Liver (tissue), 9 donors: ENCODE results near the gene CBFB. TPM values are rescaled to one million over a fixed set of nuclear protein-coding genes. Genes with fewer than 3 reads are reported as not detected.

Experiments used
- DNase-seq: peaks from one replicate; pipeline ENCODE4 v3.0.0-alpha.2; 2017; ENCODE audit warnings: low spot score
- H3K27ac ChIP-seq, 2 donors: one replicate each; pipeline ENCODE4 v1.7.0; 2013; ENCODE audit warnings: inconsistent platforms in 2 of 2, low read length in 2 of 2, control low read depth in 1 of 2, low read depth in 1 of 2, mild to moderate bottlenecking in 1 of 2
- H3K27me3 ChIP-seq, 4 donors: one replicate each; pipeline versions ENCODE4 v1.6.1 to v1.7.0; 2013; ENCODE audit warnings: low read length in 3 of 4, inconsistent platforms in 1 of 4, mild to moderate bottlenecking in 1 of 4, moderate library complexity in 1 of 4; ENCODE audit not compliant: control insufficient read depth in 4 of 4, insufficient read depth in 4 of 4
- H3K36me3 ChIP-seq, 4 donors: one replicate each; pipeline versions ENCODE4 v1.6.1 to v1.7.0; 2013; ENCODE audit warnings: low read length in 3 of 4, mild to moderate bottlenecking in 3 of 4, low read depth in 1 of 4, moderate library complexity in 1 of 4; ENCODE audit not compliant: control insufficient read depth in 4 of 4, insufficient read depth in 3 of 4
- H3K4me1 ChIP-seq, 4 donors: one replicate each; pipeline versions ENCODE4 v1.6.1 to v1.7.0; 2013; ENCODE audit warnings: low read length in 3 of 4, mild to moderate bottlenecking in 3 of 4, moderate library complexity in 1 of 4; ENCODE audit not compliant: control insufficient read depth in 4 of 4, insufficient read depth in 4 of 4
- H3K4me3 ChIP-seq, 3 donors: one replicate each; pipeline versions ENCODE4 v1.6.1 to v1.7.0; 2013; ENCODE audit warnings: low read length in 3 of 3, control low read depth in 1 of 3, low read depth in 1 of 3, mild to moderate bottlenecking in 1 of 3
- H3K9ac ChIP-seq, 2 donors: one replicate each; pipeline ENCODE4 v1.7.0; 2013; ENCODE audit warnings: low read length in 2 of 2, mild to moderate bottlenecking in 2 of 2, moderate library complexity in 2 of 2, control low read depth in 1 of 2, low read depth in 1 of 2
- H3K9me3 ChIP-seq, 4 donors: one replicate each; pipeline versions ENCODE4 v1.6.1 to v1.7.0; 2013; ENCODE audit warnings: low read length in 3 of 4; ENCODE audit not compliant: control insufficient read depth in 4 of 4
- EGR1 ChIP-seq, 2 donors: IDR thresholded peaks; 2 replicates each; pipeline ENCODE4 v1.6.1; 2016 to 2018; ENCODE audit warnings: antibody characterized with exemption in 2 of 2, low read depth in 2 of 2
- FOXA1 ChIP-seq: IDR thresholded peaks from 2 replicates; pipeline ENCODE4 v1.6.1; 2016; ENCODE audit warnings: antibody characterized with exemption
- FOXA2 ChIP-seq: IDR thresholded peaks from 2 replicates; pipeline ENCODE4 v1.6.1; 2016; ENCODE audit warnings: antibody characterized with exemption
- GABPA ChIP-seq, 2 donors: IDR thresholded peaks in 1 of 2; conservative IDR thresholded peaks in 1 of 2; 2 replicates each; pipeline ENCODE4 v1.6.1; 2016; ENCODE audit warnings: antibody characterized with exemption in 2 of 2, mild to moderate bottlenecking in 1 of 2, moderate library complexity in 1 of 2
- HNF4A ChIP-seq, 2 donors: conservative IDR thresholded peaks; 2 replicates each; pipeline ENCODE4 v1.6.1; 2016; ENCODE audit warnings: antibody characterized with exemption in 2 of 2, mild to moderate bottlenecking in 2 of 2
- HNF4G ChIP-seq: IDR thresholded peaks from 2 replicates; pipeline ENCODE4 v1.6.1; 2016; ENCODE audit warnings: antibody characterized with exemption
- JUND ChIP-seq, 2 donors: IDR thresholded peaks; 2 replicates each; pipeline ENCODE4 v1.6.1; 2016; ENCODE audit warnings: antibody characterized with exemption in 2 of 2
- NR2F2 ChIP-seq: IDR thresholded peaks from 2 replicates; pipeline ENCODE4 v1.6.1; 2016; ENCODE audit warnings: antibody characterized with exemption
- RAD21 ChIP-seq, 2 donors: IDR thresholded peaks; 2 replicates each; pipeline ENCODE4 v1.6.1; 2016; ENCODE audit warnings: antibody characterized with exemption in 2 of 2, mild to moderate bottlenecking in 2 of 2
- RXRA ChIP-seq, 2 donors: IDR thresholded peaks; 2 replicates each; pipeline ENCODE4 v1.6.1; 2017 to 2018; ENCODE audit warnings: antibody characterized with exemption in 2 of 2, mild to moderate bottlenecking in 1 of 2
- SP1 ChIP-seq: IDR thresholded peaks from 2 replicates; pipeline ENCODE4 v1.6.1; 2018; ENCODE audit warnings: antibody characterized with exemption, mild to moderate bottlenecking
- TAF1 ChIP-seq: conservative IDR thresholded peaks from 2 replicates; pipeline ENCODE4 v1.6.1; 2016; ENCODE audit warnings: antibody characterized with exemption, mild to moderate bottlenecking
- YY1 ChIP-seq: IDR thresholded peaks from 2 replicates; pipeline ENCODE4 v1.6.1; 2016; ENCODE audit warnings: antibody characterized with exemption, mild to moderate bottlenecking
- WGBS: extraction: QIAGEN DNeasy Blood & Tissue Kit; methylation state at CpG from one replicate; pipeline ENCODE4 v1.1.7; 2013; 5-methylcytosine and 5-hydroxymethylcytosine counted together
- polyA plus RNA-seq, 2 donors: library from polyadenylated mRNA; stranded (reverse) in 1 of 2; unstranded in 1 of 2; fragments of 200-250 nt in 1 of 2; fragments of >200 nt in 1 of 2; fragmentation: Nextera tagmentation in 1 of 2; extraction: Ambion mirVana in 1 of 2; gene quantifications; one replicate each; pipeline versions ENCODE4 v1.2.1 to v1.2.3, GENCODE V29; 2013 to 2015
- total RNA-seq, 2 donors: library from RNA; depleted of rRNA; stranded (reverse); fragments of >200 nt; gene quantifications; one replicate each; pipeline ENCODE4 v1.2.3, GENCODE V29; 2014
- TF ChIP-seq, protein P1 (sequence below): fragments of 150-350 bp; IDR thresholded peaks from 2 replicates; pipeline ENCODE4 v1.5.1; 2017; ENCODE audit warnings: improper control_type of control experiment, low read depth, low read length; ENCODE audit not compliant: missing input control
- TF ChIP-seq, protein P2 (sequence below): IDR thresholded peaks from 2 replicates; pipeline ENCODE4 v1.6.1; 2016; ENCODE audit warnings: antibody characterized with exemption, mild to moderate bottlenecking
- TF ChIP-seq, protein P3 (sequence below): IDR thresholded peaks from 2 replicates; pipeline ENCODE4 v1.6.1; 2016; ENCODE audit warnings: antibody characterized with exemption
- TF ChIP-seq, protein P4 (sequence below): IDR thresholded peaks from 2 replicates; pipeline ENCODE4 v1.6.1; 2016; ENCODE audit warnings: antibody characterized with exemption
- TF ChIP-seq, protein P5 (sequence below): IDR thresholded peaks from 2 replicates; pipeline ENCODE4 v1.6.1; 2016; ENCODE audit warnings: antibody characterized with exemption
- donor health status: healthy.
- donor health status: healthy.
- donor health status: healthy.
- donor health status: healthy.
- donor health status: healthy.

The CBFB gene
- total RNA-seq (10 to 100 TPM; 14.4 to 19.3 TPM), polyA plus RNA-seq (1 to 10 TPM; 6.8 to 8.0 TPM)

DNA sequence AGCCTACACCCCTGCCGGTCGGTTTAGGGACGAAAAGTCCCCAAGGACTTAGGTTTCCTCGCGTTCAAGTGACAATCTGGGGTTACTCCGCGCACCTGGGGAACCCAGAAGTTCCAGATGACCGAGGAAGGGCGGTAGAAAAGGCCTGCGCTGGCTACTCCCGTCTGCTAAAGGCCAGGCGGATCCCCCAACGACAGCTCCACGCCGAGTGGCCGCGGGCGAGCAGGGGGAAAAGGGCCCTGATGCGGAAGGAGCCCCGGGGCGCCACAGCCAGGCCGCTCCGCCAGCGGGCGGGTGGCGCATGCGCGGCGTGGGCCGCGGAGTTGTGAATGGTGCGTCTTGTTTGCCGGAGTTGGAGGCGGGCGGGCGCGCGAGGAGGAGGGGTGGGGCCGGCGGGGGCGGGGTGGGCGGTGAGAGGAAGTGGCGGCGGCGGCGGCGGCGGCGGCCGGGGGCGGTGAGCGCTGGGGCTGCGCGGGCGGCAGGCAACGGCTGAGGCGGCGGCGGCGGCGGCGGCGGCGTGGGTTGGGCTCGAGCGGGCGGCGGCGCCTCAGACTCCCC lies at the start of gene CBFB:
TSS of gene CBFB (plus strand) at position 454 of the 558 bp plus-strand sequence. CDS start 259 bp downstream, outside the sequence.
- Histone ChIP-seq H3K27ac (peak within 1 kb of the TSS; percentile 96 to 97), H3K4me3 (peak within 1 kb of the TSS; percentile 77 to 97 (median 91)), H3K9ac (peak within 1 kb of the TSS; percentile 78 to 96), H3K9me3 (no peaks in the 10 kb centered on the region), H3K36me3 (no peaks in the 10 kb centered on the region), H3K27me3 (no peaks in the 10 kb centered on the region), H3K4me1 (peaks cover 7 to 13% (median 10%) of the 10 kb centered on the region in 4 donors)
- TF ChIP-seq EGR1 (IDR thresholded peaks at IDR 0.05; ENCODE audit: low read depth in 2 of 2): no peak
- TF ChIP-seq, protein P1, sequence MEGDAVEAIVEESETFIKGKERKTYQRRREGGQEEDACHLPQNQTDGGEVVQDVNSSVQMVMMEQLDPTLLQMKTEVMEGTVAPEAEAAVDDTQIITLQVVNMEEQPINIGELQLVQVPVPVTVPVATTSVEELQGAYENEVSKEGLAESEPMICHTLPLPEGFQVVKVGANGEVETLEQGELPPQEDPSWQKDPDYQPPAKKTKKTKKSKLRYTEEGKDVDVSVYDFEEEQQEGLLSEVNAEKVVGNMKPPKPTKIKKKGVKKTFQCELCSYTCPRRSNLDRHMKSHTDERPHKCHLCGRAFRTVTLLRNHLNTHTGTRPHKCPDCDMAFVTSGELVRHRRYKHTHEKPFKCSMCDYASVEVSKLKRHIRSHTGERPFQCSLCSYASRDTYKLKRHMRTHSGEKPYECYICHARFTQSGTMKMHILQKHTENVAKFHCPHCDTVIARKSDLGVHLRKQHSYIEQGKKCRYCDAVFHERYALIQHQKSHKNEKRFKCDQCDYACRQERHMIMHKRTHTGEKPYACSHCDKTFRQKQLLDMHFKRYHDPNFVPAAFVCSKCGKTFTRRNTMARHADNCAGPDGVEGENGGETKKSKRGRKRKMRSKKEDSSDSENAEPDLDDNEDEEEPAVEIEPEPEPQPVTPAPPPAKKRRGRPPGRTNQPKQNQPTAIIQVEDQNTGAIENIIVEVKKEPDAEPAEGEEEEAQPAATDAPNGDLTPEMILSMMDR: peak; percentile 9
- peak; percentile 67 for TF ChIP-seq TAF1
- DNase-seq: peak; percentile 82
- under 1% methylated on average over 69 of the region's 69 CpGs for WGBS

DNA sequence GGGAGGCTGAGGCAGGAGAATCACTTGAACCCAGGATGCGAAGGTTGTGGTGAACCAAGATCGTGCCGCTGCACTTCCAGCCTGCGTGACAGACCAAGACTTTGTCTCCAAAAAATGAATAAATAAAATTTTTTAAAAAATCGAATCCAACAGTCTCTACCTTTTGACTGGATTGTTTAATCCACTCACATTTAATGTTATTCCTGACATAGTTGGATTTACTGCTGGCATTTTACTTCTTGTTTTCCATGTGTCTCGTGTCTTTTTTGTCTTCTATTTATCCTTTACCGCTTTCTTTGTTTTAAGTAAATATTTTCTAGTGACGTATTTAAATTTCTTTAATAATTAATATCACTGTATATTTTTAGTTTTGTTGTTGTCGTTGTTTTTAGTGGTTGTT lies 45.9 kb upstream of the CBFB start:
- Histone ChIP-seq H3K4me1 (peaks cover 0 to 7% (median 2%) of the 10 kb centered on the region in 4 donors), H3K4me3 (no peak overlapping the region), H3K27me3 (no peaks in the 10 kb centered on the region), H3K36me3 (no peaks in the 10 kb centered on the region), H3K9ac (no peak overlapping the region), H3K27ac (no peak overlapping the region), H3K9me3 (no peaks in the 10 kb centered on the region)
- TF ChIP-seq, protein P2, sequence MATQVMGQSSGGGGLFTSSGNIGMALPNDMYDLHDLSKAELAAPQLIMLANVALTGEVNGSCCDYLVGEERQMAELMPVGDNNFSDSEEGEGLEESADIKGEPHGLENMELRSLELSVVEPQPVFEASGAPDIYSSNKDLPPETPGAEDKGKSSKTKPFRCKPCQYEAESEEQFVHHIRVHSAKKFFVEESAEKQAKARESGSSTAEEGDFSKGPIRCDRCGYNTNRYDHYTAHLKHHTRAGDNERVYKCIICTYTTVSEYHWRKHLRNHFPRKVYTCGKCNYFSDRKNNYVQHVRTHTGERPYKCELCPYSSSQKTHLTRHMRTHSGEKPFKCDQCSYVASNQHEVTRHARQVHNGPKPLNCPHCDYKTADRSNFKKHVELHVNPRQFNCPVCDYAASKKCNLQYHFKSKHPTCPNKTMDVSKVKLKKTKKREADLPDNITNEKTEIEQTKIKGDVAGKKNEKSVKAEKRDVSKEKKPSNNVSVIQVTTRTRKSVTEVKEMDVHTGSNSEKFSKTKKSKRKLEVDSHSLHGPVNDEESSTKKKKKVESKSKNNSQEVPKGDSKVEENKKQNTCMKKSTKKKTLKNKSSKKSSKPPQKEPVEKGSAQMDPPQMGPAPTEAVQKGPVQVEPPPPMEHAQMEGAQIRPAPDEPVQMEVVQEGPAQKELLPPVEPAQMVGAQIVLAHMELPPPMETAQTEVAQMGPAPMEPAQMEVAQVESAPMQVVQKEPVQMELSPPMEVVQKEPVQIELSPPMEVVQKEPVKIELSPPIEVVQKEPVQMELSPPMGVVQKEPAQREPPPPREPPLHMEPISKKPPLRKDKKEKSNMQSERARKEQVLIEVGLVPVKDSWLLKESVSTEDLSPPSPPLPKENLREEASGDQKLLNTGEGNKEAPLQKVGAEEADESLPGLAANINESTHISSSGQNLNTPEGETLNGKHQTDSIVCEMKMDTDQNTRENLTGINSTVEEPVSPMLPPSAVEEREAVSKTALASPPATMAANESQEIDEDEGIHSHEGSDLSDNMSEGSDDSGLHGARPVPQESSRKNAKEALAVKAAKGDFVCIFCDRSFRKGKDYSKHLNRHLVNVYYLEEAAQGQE: no peak
- TF ChIP-seq JUND (IDR thresholded peaks at IDR 0.05) (no peak), YY1 (no peak), NR2F2 (no peak), HNF4G (no peak), RXRA (IDR thresholded peaks at IDR 0.05) (no peak), FOXA2 (no peak), FOXA1 (no peak), HNF4A (conservative IDR thresholded peaks at IDR 0.05) (no peak), RAD21 (IDR thresholded peaks at IDR 0.05) (no peak), TAF1 (no peak), GABPA (IDR thresholded peaks at IDR 0.05 in 1 of 2, conservative IDR thresholded peaks at IDR 0.05 in 1 of 2) (no peak), SP1 (no peak), EGR1 (IDR thresholded peaks at IDR 0.05; ENCODE audit: low read depth in 2 of 2) (no peak)
- TF ChIP-seq, protein P3, sequence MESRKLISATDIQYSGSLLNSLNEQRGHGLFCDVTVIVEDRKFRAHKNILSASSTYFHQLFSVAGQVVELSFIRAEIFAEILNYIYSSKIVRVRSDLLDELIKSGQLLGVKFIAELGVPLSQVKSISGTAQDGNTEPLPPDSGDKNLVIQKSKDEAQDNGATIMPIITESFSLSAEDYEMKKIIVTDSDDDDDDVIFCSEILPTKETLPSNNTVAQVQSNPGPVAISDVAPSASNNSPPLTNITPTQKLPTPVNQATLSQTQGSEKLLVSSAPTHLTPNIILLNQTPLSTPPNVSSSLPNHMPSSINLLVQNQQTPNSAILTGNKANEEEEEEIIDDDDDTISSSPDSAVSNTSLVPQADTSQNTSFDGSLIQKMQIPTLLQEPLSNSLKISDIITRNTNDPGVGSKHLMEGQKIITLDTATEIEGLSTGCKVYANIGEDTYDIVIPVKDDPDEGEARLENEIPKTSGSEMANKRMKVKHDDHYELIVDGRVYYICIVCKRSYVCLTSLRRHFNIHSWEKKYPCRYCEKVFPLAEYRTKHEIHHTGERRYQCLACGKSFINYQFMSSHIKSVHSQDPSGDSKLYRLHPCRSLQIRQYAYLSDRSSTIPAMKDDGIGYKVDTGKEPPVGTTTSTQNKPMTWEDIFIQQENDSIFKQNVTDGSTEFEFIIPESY: no peak
- TF ChIP-seq, protein P4, sequence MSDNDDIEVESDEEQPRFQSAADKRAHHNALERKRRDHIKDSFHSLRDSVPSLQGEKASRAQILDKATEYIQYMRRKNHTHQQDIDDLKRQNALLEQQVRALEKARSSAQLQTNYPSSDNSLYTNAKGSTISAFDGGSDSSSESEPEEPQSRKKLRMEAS: no peak
- TF ChIP-seq, protein P1: no peak
- TF ChIP-seq, protein P5, sequence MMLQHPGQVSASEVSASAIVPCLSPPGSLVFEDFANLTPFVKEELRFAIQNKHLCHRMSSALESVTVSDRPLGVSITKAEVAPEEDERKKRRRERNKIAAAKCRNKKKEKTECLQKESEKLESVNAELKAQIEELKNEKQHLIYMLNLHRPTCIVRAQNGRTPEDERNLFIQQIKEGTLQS: no peak
- no peak for DNase-seq
- 96% methylated on average over 9 of the region's 9 CpGs for WGBS
